IMR-90 (cell line): Measurements from ENCODE around the gene CARD19. TPM values are rescaled to one million over a fixed set of nuclear protein-coding genes. Genes with fewer than 3 reads are reported as not detected.

Source experiments
- ATAC-seq: fragments of 200-7000 bp; cut with Tn5 transposase; 2 replicates; pipeline ENCODE4 v1.9.1; 2020; ENCODE audit warnings: low read depth, mild to moderate bottlenecking, moderate library complexity
- BruUV-seq: library from RNA; stranded (reverse); fragments of 400-500 nt; replicated peaks from 2 replicates; lab custom pipeline; 2021; lab: Mats Ljungman, UMichigan
- CTCF ChIA-PET: fragments of 300-600 bp; formaldehyde crosslinking; extraction: SDS; loops from one replicate; lab custom pipeline; 2021; ENCODE audit warnings: antibody characterized with exemption; lab: Yijun Ruan, JAX
- POLR2A ChIA-PET: fragments of 300-600 bp; sonication (Branson Sonifier 250); formaldehyde crosslinking; loops from one replicate; lab custom pipeline; 2022; ENCODE audit warnings: antibody characterized with exemption; ENCODE audit not compliant: unreplicated experiment; lab: Charles Lee
- DNase-seq: peaks from one replicate; pipeline ENCODE4 v3.0.0; 2013
- H2AFZ ChIP-seq: replicated peaks from 2 replicates; pipeline ENCODE3; 2013; ENCODE audit warnings: low read length, mild to moderate bottlenecking; ENCODE audit not compliant: poor library complexity
- H2AK5ac ChIP-seq: 2 replicates; pipeline ENCODE4 v1.6.1; 2013; ENCODE audit warnings: low read depth, low read length, inconsistent platforms
- H2AK9ac ChIP-seq: replicated peaks from 2 replicates; pipeline ENCODE3; 2013; ENCODE audit warnings: mild to moderate bottlenecking, low read depth, low read length, moderate library complexity; ENCODE audit not compliant: poor library complexity
- H2BK120ac ChIP-seq: 2 replicates; pipeline ENCODE4 v1.6.1; 2013; ENCODE audit warnings: low read depth, low read length, inconsistent platforms
- H2BK15ac ChIP-seq: 3 replicates; pipeline ENCODE4 v1.6.1; 2013; ENCODE audit warnings: low read depth, low read length, inconsistent platforms
- H2BK20ac ChIP-seq: 2 replicates; pipeline ENCODE4 v1.6.1; 2013; ENCODE audit warnings: low read depth, mild to moderate bottlenecking, inconsistent platforms, low read length, moderate library complexity
- H2BK5ac ChIP-seq: 2 replicates; pipeline ENCODE4 v1.6.1; 2013; ENCODE audit warnings: mild to moderate bottlenecking, low read depth, low read length, inconsistent platforms; ENCODE audit not compliant: poor library complexity, severe bottlenecking
- H3K14ac ChIP-seq: replicated peaks from 2 replicates; pipeline ENCODE4 v1.6.1; 2013; ENCODE audit warnings: low read depth, low read length, inconsistent platforms
- H3K18ac ChIP-seq: 2 replicates; pipeline ENCODE4 v1.6.1; 2013; ENCODE audit warnings: low read depth, low read length, control low read depth
- H3K23ac ChIP-seq: 2 replicates; pipeline ENCODE4 v1.6.1; 2013; ENCODE audit warnings: low read depth, low read length, inconsistent platforms
- H3K27ac ChIP-seq: 2 replicates; pipeline ENCODE4 v1.5.1; 2013; ENCODE audit warnings: mild to moderate bottlenecking, control low read depth, low read length; ENCODE audit not compliant: insufficient read depth
- H3K27me3 ChIP-seq: 2 replicates; pipeline ENCODE4 v1.6.1; 2013; ENCODE audit warnings: low read length; ENCODE audit not compliant: control insufficient read depth, insufficient read depth
- H3K36me3 ChIP-seq: 2 replicates; pipeline ENCODE4 v1.6.1; 2013; ENCODE audit warnings: low read length, mixed read lengths; ENCODE audit not compliant: control insufficient read depth, insufficient read depth
- H3K4ac ChIP-seq: 2 replicates; pipeline ENCODE4 v1.6.1; 2013; ENCODE audit warnings: low read depth, low read length, inconsistent platforms
- H3K4me1 ChIP-seq: 2 replicates; pipeline ENCODE4 v1.6.1; 2013; ENCODE audit warnings: low read length, mixed read lengths; ENCODE audit not compliant: control insufficient read depth, insufficient read depth
- H3K4me2 ChIP-seq: 2 replicates; pipeline ENCODE4 v1.6.1; 2013; ENCODE audit warnings: low read depth, mild to moderate bottlenecking, control low read depth, low read length, moderate library complexity
- H3K4me3 ChIP-seq: 2 replicates; pipeline ENCODE4 v1.5.1; 2013; ENCODE audit warnings: low read depth, mild to moderate bottlenecking, control low read depth, low read length, moderate library complexity; ENCODE audit not compliant: insufficient read depth
- H3K56ac ChIP-seq: 2 replicates; pipeline ENCODE4 v1.6.1; 2013; ENCODE audit warnings: low read length, inconsistent platforms; ENCODE audit not compliant: insufficient read depth; ENCODE audit errors: extremely low read depth
- H3K79me1 ChIP-seq, 2 experiments: 2 replicates each; pipeline ENCODE4 v1.6.1; 2013; ENCODE audit warnings: low read length in 2 of 2, inconsistent platforms in 1 of 2, low read depth in 1 of 2
- H3K9ac ChIP-seq: 2 replicates; pipeline ENCODE4 v1.6.1; 2013; ENCODE audit warnings: low read depth, low read length, control low read depth
- H3K9me1 ChIP-seq: 2 replicates; pipeline ENCODE4 v1.6.1; 2013; ENCODE audit warnings: low read length, inconsistent platforms; ENCODE audit not compliant: insufficient read depth
- H3K9me3 ChIP-seq: 2 replicates; pipeline ENCODE4 v1.6.1; 2013; ENCODE audit warnings: low read length; ENCODE audit not compliant: control insufficient read depth, insufficient read depth
- H4K20me1 ChIP-seq: 2 replicates; pipeline ENCODE4 v1.6.1; 2013; ENCODE audit warnings: low read length, inconsistent platforms; ENCODE audit not compliant: insufficient read depth
- H4K5ac ChIP-seq: 2 replicates; pipeline ENCODE4 v1.6.1; 2013; ENCODE audit warnings: mild to moderate bottlenecking, low read depth, low read length, control low read depth
- H4K8ac ChIP-seq, 2 experiments: 2 replicates each; pipeline ENCODE4 v1.6.1; 2013; ENCODE audit warnings: low read depth in 2 of 2, low read length in 2 of 2, control low read depth in 1 of 2, inconsistent platforms in 1 of 2
- H4K91ac ChIP-seq: 2 replicates; pipeline ENCODE4 v1.6.1; 2013; ENCODE audit warnings: low read depth, low read length, inconsistent platforms; ENCODE audit not compliant: insufficient read depth
- CEBPB ChIP-seq: IDR thresholded peaks from 2 replicates; pipeline ENCODE4 v1.6.1; 2012; ENCODE audit warnings: low read depth, low read length, improper control_type of control experiment
- ELK1 ChIP-seq: fragments of 150-350 bp; IDR thresholded peaks from 2 replicates; pipeline ENCODE4 v1.6.1; 2016; ENCODE audit warnings: low read depth, mild to moderate bottlenecking, low read length, moderate library complexity, borderline replicate concordance
- FOS ChIP-seq: fragments of 150-350 bp; IDR thresholded peaks from 2 replicates; pipeline ENCODE4 v1.6.1; 2016; ENCODE audit warnings: low read depth, low read length
- MAFK ChIP-seq: IDR thresholded peaks from 2 replicates; pipeline ENCODE4 v1.6.1; 2012; ENCODE audit warnings: low read depth, low read length, improper control_type of control experiment
- NFE2L2 ChIP-seq: fragments of 150-350 bp; IDR thresholded peaks from 2 replicates; pipeline ENCODE4 v1.6.1; 2016; ENCODE audit warnings: low read depth, mild to moderate bottlenecking, low read length
- POLR2A ChIP-seq: IDR thresholded peaks from 2 replicates; pipeline ENCODE4 v1.6.1; 2012; ENCODE audit warnings: mild to moderate bottlenecking, low read depth, low read length
- RAD21 ChIP-seq: IDR thresholded peaks from 2 replicates; pipeline ENCODE4 v1.6.1; 2012; ENCODE audit warnings: low read length, improper control_type of control experiment
- RCOR1 ChIP-seq: IDR thresholded peaks from 2 replicates; pipeline ENCODE4 v1.6.1; 2012; ENCODE audit warnings: mild to moderate bottlenecking, low read length, improper control_type of control experiment; ENCODE audit not compliant: insufficient replicate concordance
- RFX5 ChIP-seq: IDR thresholded peaks from 2 replicates; pipeline ENCODE4 v1.8.0; 2012; ENCODE audit warnings: low read depth, mild to moderate bottlenecking, low read length, moderate library complexity
- SMC3 ChIP-seq: fragments of 150-350 bp; IDR thresholded peaks from 2 replicates; pipeline ENCODE4 v1.6.1; 2016; ENCODE audit warnings: low read depth, mild to moderate bottlenecking, antibody characterized with exemption, low read length, moderate library complexity
- WGBS, 2 experiments: methylation state at CpG; one replicate each; pipeline versions ENCODE4 v1.1.5 to v1.1.7; 2013; ENCODE audit warnings: missing lambda C conversion rate in 2 of 2; ENCODE audit not compliant: insufficient read length in 1 of 2; ENCODE audit errors: extremely low coverage in 2 of 2; 5-methylcytosine and 5-hydroxymethylcytosine counted together
- dilution Hi-C: fragments of 300-500 bp; cut with HindIII; formaldehyde crosslinking; loops from one replicate; pipeline ENCODE4 v1.14.3; 2018; ENCODE audit warnings: low sequenced_read_pairs; ENCODE audit not compliant: unreplicated experiment
- in situ Hi-C: fragments of 300-500 bp; cut with MboI; formaldehyde crosslinking; loops from 3 replicates; pipeline ENCODE4 v1.14.3; 2019; ENCODE audit warnings: low sequenced_read_pairs, inconsistent platforms, mixed read lengths
- intact Hi-C: fragments of 100-400 bp; cut with micrococcal nuclease; formaldehyde crosslinking; loops from 2 replicates; pipeline ENCODE4 v1.10.0; 2022
- polyA plus RNA-seq, 3 experiments: library from polyadenylated mRNA; depleted of rRNA; stranded (reverse); fragments of >200 nt; gene quantifications; 2 replicates each; pipeline ENCODE4 v1.2.3, GENCODE V29; 2012; ENCODE audit warnings: low replicate concordance in 1 of 3
- total RNA-seq: library from RNA; depleted of rRNA; stranded (reverse); fragments of >200 nt; gene quantifications from 2 replicates; pipeline ENCODE4 v1.2.3, GENCODE V29; 2012
- TF ChIP-seq, protein P1 (sequence below): conservative IDR thresholded peaks from 2 replicates; pipeline ENCODE4 v1.5.1; 2012; ENCODE audit warnings: mild to moderate bottlenecking, low read depth, low read length, improper control_type of control experiment

Gene CARD19
- total and polyA plus RNA-seq, 2 of the 4 experiments (the other 2 are of a cell fraction): 17.4 to 111 TPM

DNA sequence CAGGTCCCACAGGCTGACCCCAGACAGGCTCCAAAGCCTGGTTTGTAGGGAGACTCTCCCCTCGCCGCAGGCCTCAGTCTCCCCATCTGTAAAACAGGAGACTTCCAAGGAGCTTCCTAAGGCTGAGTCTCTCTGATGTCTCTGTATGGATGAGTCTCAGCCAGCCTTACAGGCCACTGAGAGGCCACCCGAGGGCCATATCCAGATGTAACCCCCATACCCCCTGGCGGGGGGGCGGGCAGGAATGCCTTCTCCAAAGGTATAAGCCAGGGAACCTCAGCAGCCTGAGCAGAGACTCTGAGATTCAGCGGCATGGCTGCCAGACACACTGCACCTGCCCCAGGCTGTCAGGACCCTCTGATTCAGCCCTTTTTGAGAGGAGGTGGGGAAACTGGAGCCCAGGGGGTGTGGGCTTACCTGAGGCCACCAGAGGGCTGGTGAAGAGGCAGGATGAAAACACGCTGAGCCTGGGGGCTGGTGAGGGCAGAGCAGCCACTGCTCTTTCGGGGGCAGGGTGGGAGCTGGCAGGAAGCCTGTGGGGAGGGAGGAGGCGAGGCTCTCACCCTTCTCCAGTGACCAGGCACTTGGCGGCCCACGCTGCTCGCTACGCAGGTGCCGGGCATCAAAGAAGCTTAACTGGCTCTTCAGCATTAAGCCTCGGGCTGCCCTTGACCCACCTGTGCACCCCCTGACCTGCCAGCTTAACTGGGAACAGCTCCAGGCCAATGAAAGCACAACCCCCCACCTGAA, 43.1 kb upstream of the CARD19 start:
- intact Hi-C loops: no loop called here
- ATAC-seq: no peak
- TF ChIP-seq ELK1: no peak
- no peak for TF ChIP-seq NFE2L2
- no peak for TF ChIP-seq MAFK
- no peak for TF ChIP-seq POLR2A
- TF ChIP-seq CEBPB: no peak
- TF ChIP-seq RCOR1: no peak
- TF ChIP-seq RFX5: no peak
- no peak for TF ChIP-seq FOS
- TF ChIP-seq, protein P1, sequence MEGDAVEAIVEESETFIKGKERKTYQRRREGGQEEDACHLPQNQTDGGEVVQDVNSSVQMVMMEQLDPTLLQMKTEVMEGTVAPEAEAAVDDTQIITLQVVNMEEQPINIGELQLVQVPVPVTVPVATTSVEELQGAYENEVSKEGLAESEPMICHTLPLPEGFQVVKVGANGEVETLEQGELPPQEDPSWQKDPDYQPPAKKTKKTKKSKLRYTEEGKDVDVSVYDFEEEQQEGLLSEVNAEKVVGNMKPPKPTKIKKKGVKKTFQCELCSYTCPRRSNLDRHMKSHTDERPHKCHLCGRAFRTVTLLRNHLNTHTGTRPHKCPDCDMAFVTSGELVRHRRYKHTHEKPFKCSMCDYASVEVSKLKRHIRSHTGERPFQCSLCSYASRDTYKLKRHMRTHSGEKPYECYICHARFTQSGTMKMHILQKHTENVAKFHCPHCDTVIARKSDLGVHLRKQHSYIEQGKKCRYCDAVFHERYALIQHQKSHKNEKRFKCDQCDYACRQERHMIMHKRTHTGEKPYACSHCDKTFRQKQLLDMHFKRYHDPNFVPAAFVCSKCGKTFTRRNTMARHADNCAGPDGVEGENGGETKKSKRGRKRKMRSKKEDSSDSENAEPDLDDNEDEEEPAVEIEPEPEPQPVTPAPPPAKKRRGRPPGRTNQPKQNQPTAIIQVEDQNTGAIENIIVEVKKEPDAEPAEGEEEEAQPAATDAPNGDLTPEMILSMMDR: no peak
- no peak for TF ChIP-seq SMC3
- TF ChIP-seq RAD21: no peak

More for the DNA sequence above, 43.1 kb upstream of the CARD19 start:
- BruUV-seq: no TSS peak
- no peak overlapping the region for H3K23ac ChIP-seq
- no peaks in the 10 kb centered on the region for H3K9me3 ChIP-seq
- no peak overlapping the region for H3K56ac ChIP-seq
- no peak overlapping the region for H2BK15ac ChIP-seq
- no peaks in the 10 kb centered on the region for H3K36me3 ChIP-seq
- no peak overlapping the region for H3K4me3 ChIP-seq
- ChIA-PET CTCF (no interaction called here), POLR2A (no interaction called here)
- H2AK5ac ChIP-seq: no peak overlapping the region
- H4K91ac ChIP-seq: no peak overlapping the region
- H2BK5ac ChIP-seq: no peak overlapping the region
- H3K27ac ChIP-seq: no peak overlapping the region
- no peak overlapping the region for H3K18ac ChIP-seq
- H2AK9ac ChIP-seq: no peak overlapping the region
- in situ Hi-C loops: no loop called here
- no peak overlapping the region for H3K9ac ChIP-seq
- H3K4me2 ChIP-seq: no peak overlapping the region
- no peaks in the 10 kb centered on the region for H3K4me1 ChIP-seq
- no peaks in the 10 kb centered on the region for H3K79me1 ChIP-seq
- H3K14ac ChIP-seq: no peak overlapping the region
- no peaks in the 10 kb centered on the region for H4K20me1 ChIP-seq
- H2AFZ ChIP-seq: no peak overlapping the region
- H4K8ac ChIP-seq: no peak overlapping the region
- H3K27me3 ChIP-seq: peaks cover 29% of the 10 kb centered on the region
- WGBS, 2 experiments: 61% methylated on average over 9 of the region's 15 CpGs; no CpG with 5 or more reads in 1 of the 2 experiments
- dilution Hi-C loops: no loop called here
- no peak overlapping the region for H4K5ac ChIP-seq
- H3K9me1 ChIP-seq: no peaks in the 10 kb centered on the region
- no peak overlapping the region for H2BK120ac ChIP-seq
- H3K4ac ChIP-seq: no peak overlapping the region
- no peak overlapping the region for H2BK20ac ChIP-seq
- no peak for DNase-seq
